Measurements from ENCODE around the gene VTCN1. TPM values are rescaled to one million over a fixed set of nuclear protein-coding genes. Genes with fewer than 3 reads are reported as not detected.
A peak's percentile ranks its signal among the peaks of the same experiment; 100 is the strongest.

Gene VTCN1
- total RNA-seq, 1 experiment from 2014 or later = 0.17 TPM

GRCh38 chr1:117122330-117123025 lies 88.2 kb downstream of the VTCN1 start:
- ChIA-PET CTCF (interaction anchor here (0.8 to 2.6 kb wide), 5 partner anchors 10 to 162 kb away, joined by 3 to 15 read pairs (median 4); no protein-coding TSS in a partner anchor), RAD21 (ENCODE audit: low non-redundant PET in 1 of 2, low total read pairs in 2 of 2, uncharacterized antibody in 2 of 2, unreplicated experiment in 2 of 2) (no interaction called here), POLR2A (no interaction called here)
- peaks cover 0 to 14% of the 10 kb centered on the region in 2 experiments; a peak in 1 of 4 replicates for H3K4me1 ChIP-seq (ENCODE audit: control insufficient read depth in 1 of 2, insufficient read depth in 2 of 2, low read length in 2 of 2)
- peak overlapping the region; percentile 46 to 67; a peak in 2 of 4 replicates for H3K4me3 ChIP-seq (replicated peaks in 1 of 2; ENCODE audit: low read depth in 1 of 2, low read length in 2 of 2)
- intact Hi-C loops (cut with micrococcal nuclease) = loop anchor here (10.0 kb wide), 1 partner anchor 632 kb away; no protein-coding TSS in a partner anchor
- no peaks in the 10 kb centered on the region for H4K20me1 ChIP-seq (ENCODE audit: insufficient read depth)
- H3K9me2 ChIP-seq (ENCODE audit: insufficient read depth) = no peaks in the 10 kb centered on the region
- H3K79me2 ChIP-seq (ENCODE audit: insufficient read depth, low read length) = no peaks in the 10 kb centered on the region
- peaks cover 9% of the 10 kb centered on the region; the same call in 1 of the 2 replicates for H3K27me3 ChIP-seq (ENCODE audit: insufficient read depth, low read length)
- no peak overlapping the region for H3K27ac ChIP-seq (ENCODE audit: low read depth, low read length)
- peak overlapping the region; percentile 95 for H2AFZ ChIP-seq (ENCODE audit: low read depth, low read length, poor library complexity, severe bottlenecking)
- no peaks in the 10 kb centered on the region for H3K9me3 ChIP-seq (ENCODE audit: control insufficient read depth in 1 of 2, insufficient read depth in 1 of 2, low read depth in 1 of 2, low read length in 2 of 2)
- ATAC-seq (no peak), DNase-seq (ENCODE audit: low read depth, low spot score) (no peak)
- no TSS peak for BruUV-seq (replicated peaks)
- H3K36me3 ChIP-seq (ENCODE audit: control insufficient read depth in 1 of 2, insufficient read depth in 2 of 2, low read length in 2 of 2) = no peaks in the 10 kb centered on the region
- H3K9ac ChIP-seq (ENCODE audit: low read length) = 0 out of 2 replicates have a peak overlapping the region, but pooled peaks have one; percentile 70
- no peak for TF ChIP-seq RAD21 (IDR thresholded peaks at IDR 0.05; ENCODE audit: low read depth)
- TF ChIP-seq, protein P1, sequence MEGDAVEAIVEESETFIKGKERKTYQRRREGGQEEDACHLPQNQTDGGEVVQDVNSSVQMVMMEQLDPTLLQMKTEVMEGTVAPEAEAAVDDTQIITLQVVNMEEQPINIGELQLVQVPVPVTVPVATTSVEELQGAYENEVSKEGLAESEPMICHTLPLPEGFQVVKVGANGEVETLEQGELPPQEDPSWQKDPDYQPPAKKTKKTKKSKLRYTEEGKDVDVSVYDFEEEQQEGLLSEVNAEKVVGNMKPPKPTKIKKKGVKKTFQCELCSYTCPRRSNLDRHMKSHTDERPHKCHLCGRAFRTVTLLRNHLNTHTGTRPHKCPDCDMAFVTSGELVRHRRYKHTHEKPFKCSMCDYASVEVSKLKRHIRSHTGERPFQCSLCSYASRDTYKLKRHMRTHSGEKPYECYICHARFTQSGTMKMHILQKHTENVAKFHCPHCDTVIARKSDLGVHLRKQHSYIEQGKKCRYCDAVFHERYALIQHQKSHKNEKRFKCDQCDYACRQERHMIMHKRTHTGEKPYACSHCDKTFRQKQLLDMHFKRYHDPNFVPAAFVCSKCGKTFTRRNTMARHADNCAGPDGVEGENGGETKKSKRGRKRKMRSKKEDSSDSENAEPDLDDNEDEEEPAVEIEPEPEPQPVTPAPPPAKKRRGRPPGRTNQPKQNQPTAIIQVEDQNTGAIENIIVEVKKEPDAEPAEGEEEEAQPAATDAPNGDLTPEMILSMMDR (IDR thresholded peaks at IDR 0.05 in 2 of 3, conservative IDR thresholded peaks at IDR 0.05 in 1 of 3; ENCODE audit: borderline replicate concordance in 1 of 3, insufficient read depth in 1 of 3, low read depth in 2 of 3, low read length in 2 of 3) = peak in 1 of 3 experiments; percentile 16; a peak in 1 of 6 replicates
- H3K4me2 ChIP-seq (ENCODE audit: low read length) = peak overlapping the region; percentile 94

- ATAC-seq (peak; percentile 97), DNase-seq (ENCODE audit: low read depth, low spot score) (peak; percentile 90)
- no peaks in the 10 kb centered on the region for H3K36me3 ChIP-seq (ENCODE audit: control insufficient read depth in 1 of 2, insufficient read depth in 2 of 2, low read length in 2 of 2)
- H3K9ac ChIP-seq (ENCODE audit: low read length) = peak within 1 kb of the TSS; percentile 70
- H3K9me2 ChIP-seq (ENCODE audit: insufficient read depth) = no peaks in the 10 kb centered on the region
- H3K4me1 ChIP-seq (ENCODE audit: control insufficient read depth in 1 of 2, insufficient read depth in 2 of 2, low read length in 2 of 2) = peaks cover 0 to 14% of the 10 kb centered on the region in 2 experiments; a peak in 1 of 4 replicates
- H3K27ac ChIP-seq (ENCODE audit: low read depth, low read length) = peak within 1 kb of the TSS; percentile 58
- no TSS peak for BruUV-seq (replicated peaks)
- ChIA-PET CTCF (interaction anchor here (0.8 to 2.6 kb wide), 4 partner anchors 11 to 163 kb away, joined by 3 to 15 read pairs (median 4); no protein-coding TSS in a partner anchor), POLR2A (no interaction called here), RAD21 (ENCODE audit: low non-redundant PET in 1 of 2, low total read pairs in 2 of 2, uncharacterized antibody in 2 of 2, unreplicated experiment in 2 of 2) (no interaction called here)
- intact Hi-C loops (cut with micrococcal nuclease) = loop anchor here (10.0 kb wide), 1 partner anchor 633 kb away; no protein-coding TSS in a partner anchor
- no peaks in the 10 kb centered on the region for H3K9me3 ChIP-seq (ENCODE audit: control insufficient read depth in 1 of 2, insufficient read depth in 1 of 2, low read depth in 1 of 2, low read length in 2 of 2)
- peak within 1 kb of the TSS; percentile 95 for H2AFZ ChIP-seq (ENCODE audit: low read depth, low read length, poor library complexity, severe bottlenecking)
- H3K27me3 ChIP-seq (ENCODE audit: insufficient read depth, low read length) = peaks cover 9% of the 10 kb centered on the region; the same call in 1 of the 2 replicates
- no peaks in the 10 kb centered on the region for H4K20me1 ChIP-seq (ENCODE audit: insufficient read depth)
- no peaks in the 10 kb centered on the region for H3K79me2 ChIP-seq (ENCODE audit: insufficient read depth, low read length)
- peak within 1 kb of the TSS; percentile 46 to 67 for H3K4me3 ChIP-seq (replicated peaks in 1 of 2; ENCODE audit: low read depth in 1 of 2, low read length in 2 of 2)
- peak within 1 kb of the TSS; percentile 94 for H3K4me2 ChIP-seq (ENCODE audit: low read length)
- no peak for TF ChIP-seq SIN3A (IDR thresholded peaks at IDR 0.05; ENCODE audit: low read depth)
- TF ChIP-seq EZH2 (IDR thresholded peaks at IDR 0.05) = no peak
- TF ChIP-seq YY1 (IDR thresholded peaks at IDR 0.05; ENCODE audit: extremely low read depth, insufficient replicate concordance, low read depth, low read length) = no peak
- TF ChIP-seq, protein P1 (IDR thresholded peaks at IDR 0.05 in 2 of 3, conservative IDR thresholded peaks at IDR 0.05 in 1 of 3; ENCODE audit: borderline replicate concordance in 1 of 3, insufficient read depth in 1 of 3, low read depth in 2 of 3, low read length in 2 of 3) = peak; percentile 52 to 75 (median 68); a peak in 5 of 6 replicates
- peak; percentile 97 for TF ChIP-seq MAX (IDR thresholded peaks at IDR 0.05)
- peak; percentile 79 for TF ChIP-seq SP1 (IDR thresholded peaks at IDR 0.05; ENCODE audit: low read depth)
- 0 out of 2 replicates have a peak, but pooled peaks have one; percentile 46 for TF ChIP-seq EGR1 (IDR thresholded peaks at IDR 0.05; ENCODE audit: low read depth)
- TF ChIP-seq ZNF274 (IDR thresholded peaks at IDR 0.05; ENCODE audit: low read depth, low read length) = no peak
- no peak for TF ChIP-seq ELF1 (IDR thresholded peaks at IDR 0.05; ENCODE audit: borderline replicate concordance, low read depth)
- peak; percentile 34 for TF ChIP-seq ZFX (IDR thresholded peaks at IDR 0.05)
These were observed 89.0 kb downstream of the VTCN1 start, which contains the start of gene TRIM45 for GRCh38 chr1:117121589-117122329. TRIM45 (minus strand) TSS chr1:117121749; CDS start chr1:117121201, 548 bp downstream.
